GM21717 (cell line): ENCODE results near the gene ADAMTS16.

Experiments
- ATAC-seq: cut with Tn5 transposase; IDR thresholded peaks from one replicate; pipeline ENCODE4 v1.9.1; 2021; ENCODE audit warnings: mild to moderate bottlenecking, moderate library complexity; ENCODE audit not compliant: unreplicated experiment

Gene ADAMTS16

DNA sequence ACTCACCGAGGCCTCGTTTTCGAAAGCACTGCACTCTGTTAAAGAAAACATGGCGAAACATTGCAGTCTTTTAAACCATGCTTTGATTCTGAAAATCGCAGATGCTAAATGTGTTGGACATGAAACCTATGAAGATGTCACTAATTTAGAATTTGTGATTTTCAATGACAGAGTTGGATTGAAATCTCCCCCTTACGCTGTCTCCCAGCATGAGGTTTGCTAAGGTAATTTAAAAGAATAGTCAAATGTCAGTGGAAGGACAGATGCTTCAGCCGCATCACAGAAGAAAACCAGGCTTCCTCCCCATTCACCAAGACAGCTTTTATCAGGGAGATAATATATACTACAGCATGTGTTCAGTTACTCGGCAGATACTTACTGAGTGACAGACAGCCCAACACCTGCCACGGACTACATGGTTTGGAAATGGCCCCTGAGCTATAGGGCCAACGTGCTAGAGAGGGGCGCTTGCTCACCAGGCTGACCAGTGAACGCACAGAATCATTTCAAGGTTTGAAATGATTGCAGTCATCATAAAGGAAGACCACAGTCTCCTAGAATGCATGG, 136.9 kb downstream of the ADAMTS16 start:
- ATAC-seq: no peak

DNA sequence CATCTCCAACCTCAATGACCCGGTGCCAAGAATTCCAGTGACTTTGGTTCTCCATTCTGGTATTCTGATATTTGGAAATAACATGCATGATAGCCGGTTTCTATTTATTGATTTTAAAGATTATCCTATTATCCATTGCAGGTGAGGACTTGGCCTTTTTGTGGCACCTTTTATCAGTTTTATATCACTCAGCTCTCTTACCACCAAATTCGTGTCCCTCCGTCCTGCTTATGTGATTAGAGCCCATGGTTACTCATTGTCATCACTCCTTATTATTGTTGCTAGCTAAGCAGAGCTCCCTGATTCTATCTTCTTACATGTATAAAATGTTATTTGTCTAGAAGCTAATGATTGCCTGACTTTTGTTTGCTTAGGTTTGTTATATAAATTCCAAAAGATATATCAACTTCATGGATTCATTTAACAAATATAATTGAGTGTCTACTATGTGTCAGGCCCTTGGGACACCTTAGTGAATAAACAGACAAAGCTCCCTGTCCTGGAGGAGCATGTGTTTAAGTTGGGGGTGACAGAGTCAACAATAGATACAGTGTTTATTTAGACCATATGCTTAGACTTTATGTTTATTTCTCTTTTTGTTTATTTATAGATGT, 138.2 kb downstream of the ADAMTS16 start:
- no peak for ATAC-seq

DNA sequence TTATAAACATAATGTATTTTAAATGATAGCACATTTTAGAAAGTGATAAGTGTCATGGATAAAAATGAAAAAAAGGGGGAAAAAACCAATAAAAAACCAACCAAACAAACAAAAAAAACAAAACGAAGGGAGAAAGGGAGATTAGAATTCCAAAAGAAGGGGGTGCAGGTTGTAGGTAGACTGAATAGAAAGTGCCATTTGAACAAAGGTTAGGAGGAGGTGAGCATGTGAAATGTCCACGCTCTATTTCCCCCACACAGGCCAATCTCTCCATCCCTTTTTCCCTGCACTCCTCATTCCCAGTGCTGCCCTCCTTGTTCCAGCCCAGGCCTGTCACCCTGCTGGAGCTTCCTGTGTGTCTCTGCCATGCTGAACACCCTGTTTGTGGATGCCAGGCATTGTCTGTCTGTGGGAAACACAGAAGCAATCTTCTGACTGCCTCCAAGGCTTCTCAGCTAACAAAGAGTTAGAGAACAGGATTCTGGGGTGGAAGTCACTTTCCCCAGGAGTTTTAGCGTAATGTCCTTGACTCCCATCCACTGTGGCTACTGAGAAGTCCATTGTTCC, 138.8 kb downstream of the ADAMTS16 start:
- ATAC-seq: no peak

DNA sequence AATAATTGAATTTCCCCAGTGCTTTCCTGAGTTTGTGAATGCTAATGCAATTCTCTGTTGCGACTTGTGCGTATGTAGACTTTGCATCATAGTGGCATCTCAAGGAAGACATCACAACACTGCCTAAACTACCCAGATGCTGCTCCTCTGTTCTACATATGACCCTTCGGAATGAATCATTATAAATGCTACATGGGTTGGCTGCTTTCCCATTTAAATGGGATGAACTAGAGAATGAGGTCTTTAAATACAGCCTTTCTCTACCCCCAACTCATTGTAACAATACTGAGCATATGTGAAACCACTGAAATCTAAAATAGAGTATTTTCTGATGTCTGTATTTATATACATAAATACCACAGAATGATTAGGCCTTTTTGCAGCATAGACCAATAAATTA, 145.8 kb downstream of the ADAMTS16 start:
- ATAC-seq: no peak

DNA sequence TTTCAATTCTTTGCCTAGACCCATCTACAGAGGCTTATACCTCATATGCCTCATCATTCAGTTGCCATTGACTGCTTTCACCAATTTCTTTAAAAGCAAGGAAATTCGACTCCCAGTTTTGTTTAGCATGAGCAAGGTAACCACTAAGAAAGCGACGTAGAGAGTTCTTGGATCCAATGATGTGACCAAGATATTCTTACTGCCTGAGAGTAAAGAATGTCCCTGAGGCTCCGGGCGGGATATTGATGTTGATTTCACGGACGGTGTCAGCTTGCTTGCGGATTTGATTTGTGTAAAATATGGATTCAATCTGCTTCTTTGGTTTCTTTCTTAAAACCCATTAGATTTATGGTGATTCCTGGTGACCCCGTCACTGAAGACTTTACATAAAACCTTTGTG, 147.3 kb downstream of the ADAMTS16 start:
- no peak for ATAC-seq

DNA sequence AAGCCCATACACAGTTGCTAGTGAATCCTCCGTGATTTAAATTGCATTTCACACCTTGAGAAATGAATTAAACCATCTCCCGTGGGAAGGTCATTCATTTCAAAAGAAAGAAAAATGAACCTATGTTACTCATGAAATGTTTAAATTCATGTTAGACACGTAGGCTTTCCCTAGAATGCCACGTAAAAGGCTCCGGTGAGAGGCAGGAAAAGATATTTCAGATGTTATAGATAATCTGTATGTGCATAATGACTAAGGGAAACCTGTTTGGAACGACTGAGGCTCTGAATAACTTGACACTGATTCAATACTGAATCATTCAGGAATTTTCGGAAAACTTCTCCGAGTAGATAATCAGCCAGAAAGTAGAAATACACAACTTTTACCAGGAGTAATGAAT, 148.1 kb downstream of the ADAMTS16 start:
- no peak for ATAC-seq

DNA sequence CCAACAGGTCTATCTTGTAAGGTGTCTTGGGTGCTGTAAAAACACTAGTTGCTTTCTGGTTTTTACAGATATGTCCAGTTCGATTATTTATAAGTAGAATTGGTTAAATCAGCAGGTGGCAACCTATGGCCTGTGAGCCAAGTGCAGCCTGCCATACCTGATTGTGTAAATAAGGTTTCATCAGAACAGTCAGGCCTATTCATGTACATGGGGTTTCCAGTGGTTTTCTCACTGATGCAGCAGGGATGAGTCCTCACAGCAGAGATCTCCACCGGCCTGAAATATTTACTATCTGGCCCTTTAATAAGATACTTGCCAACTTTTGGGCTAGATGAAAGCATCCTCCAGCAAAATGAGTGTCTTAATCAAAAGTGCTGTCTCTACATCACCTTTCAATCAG, 149.4 kb downstream of the ADAMTS16 start:
- no peak for ATAC-seq

DNA sequence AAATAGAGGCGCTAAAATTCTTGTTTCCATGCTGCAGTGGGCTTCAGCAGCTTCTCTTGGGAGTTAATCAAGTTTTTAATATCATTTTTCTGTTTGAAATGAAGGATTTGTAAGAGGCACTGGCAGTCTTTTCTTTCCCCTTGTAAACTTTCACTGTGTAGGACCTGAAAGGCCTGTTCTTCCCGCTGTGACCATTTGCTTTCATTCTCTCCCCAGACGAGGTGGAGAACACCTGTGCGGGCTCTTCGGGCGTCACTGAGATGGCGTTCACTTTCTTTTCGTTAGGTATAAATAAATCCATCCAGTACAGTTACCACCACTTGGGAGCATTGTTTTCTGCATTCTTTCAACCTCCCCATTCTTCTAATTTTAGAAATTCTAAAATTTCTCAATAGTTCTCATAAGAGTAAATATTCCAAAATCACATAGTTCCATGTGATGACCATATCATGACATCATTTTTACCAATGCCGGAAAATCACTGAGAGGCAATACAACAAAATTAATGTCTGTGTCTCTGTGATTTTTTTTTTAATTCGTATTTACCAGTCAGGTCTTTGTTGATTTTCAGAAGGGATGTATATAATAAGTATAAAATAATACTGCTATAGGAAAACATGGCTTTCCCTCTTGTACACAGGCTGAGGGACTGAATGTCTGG, 150.7 kb downstream of the ADAMTS16 start:
- no peak for ATAC-seq

DNA sequence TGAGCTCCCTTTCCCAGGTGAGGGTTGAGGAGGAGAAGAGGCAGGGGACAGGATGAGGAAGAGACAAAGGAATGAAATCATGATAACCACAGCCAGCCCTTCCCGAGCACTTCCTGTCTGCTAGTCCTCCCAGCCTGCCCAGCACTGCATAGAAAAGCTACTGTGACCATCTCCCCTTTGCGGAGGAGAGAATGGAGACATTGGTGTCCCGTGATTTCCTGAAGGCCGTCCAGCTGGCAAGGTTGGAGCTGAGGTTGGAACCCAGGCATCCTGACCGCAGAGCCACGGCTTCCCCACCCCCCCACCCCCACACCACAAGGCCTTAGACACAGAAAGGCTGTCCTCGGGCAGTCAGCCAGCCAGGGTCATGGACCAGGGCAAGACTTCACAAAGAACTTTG, 151.2 kb downstream of the ADAMTS16 start:
- no peak for ATAC-seq

DNA sequence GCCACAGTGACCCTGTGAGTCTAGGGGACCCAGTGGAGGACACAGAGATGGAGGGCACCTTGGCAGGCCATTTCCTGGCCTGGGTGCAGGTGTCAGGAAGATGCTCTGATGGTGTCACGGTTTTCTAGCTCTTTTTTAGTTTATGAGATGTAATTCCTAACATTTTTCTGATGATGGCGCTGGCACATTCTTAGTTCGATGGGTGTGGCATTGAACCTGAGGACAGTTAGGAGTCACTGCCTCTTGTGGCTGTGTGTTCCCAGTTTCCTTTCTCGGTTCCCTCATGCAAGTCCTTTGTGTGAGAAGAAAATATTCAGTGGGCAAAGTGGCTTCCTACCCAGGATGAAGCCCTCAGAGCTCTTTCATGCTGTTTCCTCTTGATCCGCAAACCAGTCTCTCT, 152.9 kb downstream of the ADAMTS16 start:
- no peak for ATAC-seq

DNA sequence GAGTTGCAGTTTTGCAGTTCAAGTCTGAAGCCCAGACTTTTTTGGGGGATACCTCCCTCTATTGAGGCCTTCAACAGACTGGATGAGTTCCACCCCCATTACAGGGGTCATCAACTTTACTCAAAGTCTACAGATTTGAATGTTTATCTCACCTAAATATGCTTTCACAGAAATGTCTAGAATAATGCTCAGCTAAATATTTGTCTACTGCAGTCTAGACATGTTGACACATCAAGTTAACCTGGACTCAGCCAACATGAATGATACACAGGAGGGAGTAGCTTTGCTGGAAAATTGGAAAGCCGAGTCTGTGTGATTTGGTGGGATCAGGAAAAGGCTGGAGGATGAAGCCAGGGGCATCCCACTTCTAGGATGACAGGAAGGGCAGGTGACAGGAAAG, 154.3 kb downstream of the ADAMTS16 start:
- ATAC-seq: no peak

DNA sequence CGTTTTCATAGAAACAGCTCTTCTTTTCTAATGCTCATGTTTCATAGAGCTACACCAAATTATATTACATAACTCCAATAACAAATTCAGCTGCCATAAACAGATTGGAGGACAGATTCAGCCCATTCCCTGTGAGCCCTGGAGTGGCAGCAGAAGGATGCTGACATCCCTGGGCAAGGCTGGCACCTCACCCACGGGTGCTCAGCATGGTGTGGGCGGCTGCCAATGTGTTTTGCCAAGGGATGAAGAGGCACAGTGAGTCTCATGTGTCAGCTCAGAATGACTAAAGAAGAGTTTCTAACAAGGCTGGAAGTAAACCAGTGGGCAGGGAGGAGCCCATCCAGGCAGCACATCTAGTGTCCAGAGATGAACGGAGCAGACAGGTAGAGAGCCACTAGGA, 155.2 kb downstream of the ADAMTS16 start:
- ATAC-seq: no peak

DNA sequence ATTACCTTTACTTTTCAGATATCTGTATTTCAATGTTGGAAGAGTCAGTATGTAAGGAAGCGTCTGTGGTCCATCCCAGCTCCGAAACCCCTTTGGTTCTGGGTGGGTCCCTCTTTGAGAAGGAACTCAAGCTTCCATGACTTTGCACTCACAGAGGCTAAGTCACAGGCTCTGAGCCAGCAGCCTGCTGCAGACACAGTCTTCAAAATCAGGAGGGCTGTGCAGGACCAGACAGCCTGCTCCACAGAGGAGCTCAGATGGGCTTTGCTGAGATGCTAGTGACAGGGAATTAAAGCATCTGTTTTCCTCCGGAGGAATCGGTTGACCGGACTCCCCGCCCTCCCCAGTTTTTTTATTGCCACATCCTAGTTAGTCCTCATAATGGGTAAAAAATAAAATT, 155.9 kb downstream of the ADAMTS16 start:
- ATAC-seq: no peak

DNA sequence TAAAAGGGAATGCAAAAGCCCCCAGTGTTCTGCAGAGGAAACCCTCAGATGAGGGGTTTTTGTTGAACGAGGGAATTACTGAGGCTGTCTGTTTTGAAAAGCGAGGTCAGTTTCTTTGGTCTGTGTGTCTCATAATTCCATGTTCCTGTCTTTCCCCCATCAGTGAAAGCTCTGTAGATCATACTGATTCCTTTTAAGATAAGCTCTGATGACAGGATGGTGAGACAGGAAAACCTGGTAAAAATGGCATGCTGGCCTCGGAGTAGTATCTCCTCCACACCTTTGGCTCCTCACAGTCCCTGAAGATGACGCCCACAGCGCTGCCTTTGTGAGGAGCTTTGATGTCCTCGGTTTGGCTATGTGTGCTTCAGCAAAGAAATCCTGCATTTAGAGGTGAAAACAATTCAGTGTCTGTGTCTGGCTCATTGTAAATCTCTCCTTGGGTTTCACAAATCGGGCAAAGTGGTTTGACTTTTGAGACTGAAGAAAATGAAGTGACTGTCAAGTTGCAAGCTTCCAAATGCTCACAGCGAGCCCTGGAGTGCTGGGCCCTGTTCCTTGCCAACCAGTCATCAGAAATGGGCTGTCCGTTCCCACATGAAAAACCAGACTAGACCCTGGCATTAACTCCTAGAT, 157.4 kb downstream of the ADAMTS16 start:
- no peak for ATAC-seq

DNA sequence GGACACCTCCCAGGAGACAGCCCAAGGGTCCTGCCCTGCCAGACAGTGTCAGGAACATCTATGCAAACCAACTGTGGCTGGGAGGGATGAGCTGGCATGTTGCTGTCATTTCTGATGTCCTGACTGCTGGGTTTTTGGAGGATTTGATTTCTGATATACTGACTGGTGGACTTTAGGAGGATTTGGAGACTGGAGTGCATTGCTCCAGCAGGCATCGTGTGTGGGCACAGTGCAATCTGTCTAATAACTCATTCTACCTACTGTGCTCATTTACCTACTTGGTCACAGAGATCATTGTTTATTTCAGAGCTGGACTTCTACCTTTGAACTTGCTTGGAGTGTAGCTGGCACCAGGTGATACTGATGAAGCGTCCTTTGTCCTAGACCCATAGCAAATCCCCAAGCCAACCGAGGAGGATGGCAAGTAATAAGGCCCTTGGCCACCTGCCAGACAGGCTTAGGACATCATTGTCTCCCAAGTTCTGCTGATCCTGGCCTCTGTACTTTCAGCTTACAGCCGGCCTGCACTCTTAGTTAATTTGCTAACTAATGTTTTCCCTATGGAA, 158.0 kb downstream of the ADAMTS16 start:
- no peak for ATAC-seq

DNA sequence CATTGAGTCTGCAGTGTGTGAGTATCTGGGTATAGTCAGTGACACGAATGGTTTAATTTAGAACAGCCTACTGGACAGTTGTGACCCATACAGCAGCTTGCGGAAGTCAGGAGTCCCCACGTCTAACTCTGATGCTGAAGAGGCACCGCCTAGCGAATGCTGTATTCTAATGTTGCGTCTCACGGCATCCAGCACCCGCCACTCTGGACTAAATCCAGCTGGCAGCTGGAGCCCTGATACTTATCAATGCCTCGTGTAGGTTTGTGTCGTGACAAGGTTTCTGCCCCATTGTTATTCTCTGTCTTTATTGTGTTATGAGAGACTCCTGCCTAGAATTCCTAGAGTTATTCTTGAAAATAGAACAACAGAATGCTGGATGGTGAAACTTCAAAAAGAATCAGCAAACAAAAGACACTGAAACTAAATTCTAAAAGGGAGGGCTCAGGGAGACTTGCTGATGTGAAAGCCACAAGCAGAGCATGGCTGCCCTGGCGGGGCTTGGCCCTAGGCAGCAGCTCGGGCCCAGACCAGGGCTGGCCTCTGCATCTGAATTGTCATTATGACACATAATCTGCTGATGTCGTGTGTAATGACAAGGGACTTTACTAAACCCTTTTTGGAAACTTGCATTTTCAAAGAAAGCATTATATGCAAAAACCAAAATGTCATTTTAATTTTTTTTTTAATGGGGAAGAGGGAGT, 158.9 kb downstream of the ADAMTS16 start:
- no peak for ATAC-seq

DNA sequence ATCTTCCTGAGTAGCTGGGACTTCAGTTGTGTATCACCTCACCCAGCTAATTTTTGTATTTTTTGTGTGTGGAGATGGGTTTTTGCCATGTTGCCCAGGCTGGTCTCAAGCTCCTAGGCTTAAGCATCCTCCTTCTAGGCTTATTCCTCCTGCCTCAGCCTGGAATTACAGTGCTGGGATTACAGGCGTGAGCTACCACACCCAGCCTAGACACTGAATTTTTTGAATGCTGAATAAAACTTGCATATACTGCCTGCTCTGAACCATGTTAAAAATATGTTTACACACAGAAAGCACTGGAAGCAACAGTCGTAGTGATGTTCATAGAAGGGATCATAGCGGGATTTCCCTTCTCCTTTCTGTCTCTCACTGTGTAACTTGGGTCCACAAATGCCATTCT, 161.0 kb downstream of the ADAMTS16 start:
- no peak for ATAC-seq

DNA sequence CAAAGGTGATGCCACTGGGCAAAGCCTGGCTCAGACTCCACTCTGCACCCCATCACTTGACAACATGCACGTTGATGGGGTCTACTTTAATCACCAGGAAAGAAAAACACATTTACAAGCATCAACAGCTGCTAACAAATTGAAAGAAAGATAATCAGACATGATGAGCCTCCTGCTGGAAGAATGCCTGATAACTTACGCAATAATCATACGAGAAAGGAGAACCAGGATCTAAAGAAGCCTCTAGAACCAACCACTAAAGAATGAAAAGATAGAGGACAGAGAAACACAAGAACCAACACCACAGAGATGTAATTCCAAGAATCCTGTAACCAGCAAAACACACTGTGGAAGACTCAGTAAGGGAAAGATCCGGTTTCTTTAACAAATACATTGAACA, 162.1 kb downstream of the ADAMTS16 start:
- ATAC-seq: no peak

DNA sequence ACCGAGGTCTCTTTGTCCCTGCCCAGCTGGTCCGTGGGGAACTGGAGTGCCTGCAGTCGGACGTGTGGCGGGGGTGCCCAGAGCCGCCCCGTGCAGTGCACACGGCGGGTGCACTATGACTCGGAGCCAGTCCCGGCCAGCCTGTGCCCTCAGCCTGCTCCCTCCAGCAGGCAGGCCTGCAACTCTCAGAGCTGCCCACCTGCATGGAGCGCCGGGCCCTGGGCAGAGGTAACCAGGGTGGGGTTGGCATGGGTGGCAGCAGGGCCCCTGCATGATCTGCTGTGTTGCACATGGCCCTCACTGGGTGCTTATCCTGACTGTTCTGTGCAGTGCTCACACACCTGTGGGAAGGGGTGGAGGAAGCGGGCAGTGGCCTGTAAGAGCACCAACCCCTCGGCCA, 163.1 kb downstream of the ADAMTS16 start:
- ATAC-seq: no peak

DNA sequence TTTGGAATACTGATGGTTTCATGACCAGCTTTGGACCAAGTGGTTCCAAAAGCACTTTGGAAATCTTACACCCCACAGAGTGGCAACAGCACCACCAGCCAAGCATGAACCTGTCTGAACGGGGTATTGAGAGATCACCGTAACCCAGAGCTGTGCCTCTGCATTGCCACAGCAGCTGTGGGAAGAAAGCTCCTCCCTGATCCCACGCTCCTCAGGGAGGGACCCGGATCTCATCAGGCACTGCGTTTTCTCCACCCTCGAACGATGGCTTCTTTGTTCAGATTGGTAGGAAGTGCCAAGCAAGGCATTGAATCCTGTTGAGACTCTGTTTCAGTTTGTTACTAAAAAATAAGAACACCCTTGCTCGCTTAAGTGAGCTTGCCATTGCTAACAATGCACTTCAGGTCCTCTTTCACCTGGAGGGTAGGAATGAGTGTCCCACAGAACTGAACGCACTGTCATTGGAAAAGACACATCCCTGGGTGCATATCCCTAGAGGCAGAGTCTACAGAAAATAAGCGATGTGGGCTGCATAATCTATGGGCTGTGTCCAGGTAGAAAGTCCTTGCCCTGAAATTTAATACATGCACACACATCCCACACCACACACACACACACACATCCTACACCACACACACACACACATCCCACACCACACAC, 164.4 kb downstream of the ADAMTS16 start:
- ATAC-seq: no peak
